A673 (cell line): Measurements from ENCODE around the gene ANKMY1. TPM values are rescaled to one million over a fixed set of nuclear protein-coding genes. Genes with fewer than 3 reads are reported as not detected.

ENCODE experiments used
- BruUV-seq: library from RNA; stranded (reverse); fragments of 400-500 nt; replicated peaks from 2 replicates; lab custom pipeline; 2021; lab: Mats Ljungman, UMichigan
- CTCF ChIA-PET: fragments of 300-600 bp; sonication (Branson Sonifier 250); formaldehyde crosslinking; loops from one replicate; lab custom pipeline; 2022; ENCODE audit warnings: antibody characterized with exemption; lab: Charles Lee
- POLR2A ChIA-PET: fragments of 300-600 bp; sonication (Branson Sonifier 250); formaldehyde crosslinking; loops from one replicate; lab custom pipeline; 2022; ENCODE audit warnings: antibody characterized with exemption; ENCODE audit not compliant: low non-redundant PET; lab: Charles Lee
- DNase-seq: peaks from one replicate; pipeline ENCODE4 v3.0.0-alpha.2; 2015; ENCODE audit warnings: low spot score
- H3K27ac ChIP-seq: fragments of 200-600 bp; sonication (generic); 2 replicates; pipeline ENCODE4 v1.5.1; 2016; ENCODE audit warnings: mixed run types, low read depth, mild to moderate bottlenecking, mixed read lengths, antibody characterized with exemption, low read length; ENCODE audit not compliant: poor library complexity, severe bottlenecking
- H3K27me3 ChIP-seq: fragments of 200-600 bp; sonication (generic); replicated peaks from 2 replicates; pipeline ENCODE4 v1.6.1; 2017; ENCODE audit warnings: mixed run types, low read depth, mild to moderate bottlenecking, mixed read lengths, antibody characterized with exemption, low read length; ENCODE audit not compliant: insufficient read depth, poor library complexity
- H3K36me3 ChIP-seq: fragments of 200-600 bp; sonication (generic); 2 replicates; pipeline ENCODE4 v1.6.1; 2016; ENCODE audit warnings: mixed run types, mild to moderate bottlenecking, mixed read lengths, antibody characterized with exemption, low read length; ENCODE audit not compliant: insufficient read depth, poor library complexity, severe bottlenecking
- H3K4me1 ChIP-seq: fragments of 200-600 bp; sonication (generic); 2 replicates; pipeline ENCODE4 v1.6.1; 2017; ENCODE audit warnings: mixed run types, mild to moderate bottlenecking, mixed read lengths, antibody characterized with exemption, low read length; ENCODE audit not compliant: insufficient read depth, poor library complexity, severe bottlenecking
- H3K4me3 ChIP-seq: fragments of 200-600 bp; sonication (generic); 2 replicates; pipeline ENCODE4 v1.5.1; 2016; ENCODE audit warnings: low read depth, mixed run types, mild to moderate bottlenecking, mixed read lengths, low read length; ENCODE audit not compliant: poor library complexity, severe bottlenecking
- H3K9me3 ChIP-seq: fragments of 200-600 bp; sonication (generic); 2 replicates; pipeline ENCODE4 v1.6.1; 2016; ENCODE audit warnings: mixed run types, low read depth, mild to moderate bottlenecking, mixed read lengths, antibody characterized with exemption, low read length; ENCODE audit not compliant: poor library complexity, severe bottlenecking
- CTCF ChIP-seq: fragments of 300-800, 200-600 bp; sonication (generic); conservative IDR thresholded peaks from 2 replicates; pipeline ENCODE4 v1.5.1; 2017; ENCODE audit warnings: low read depth, mild to moderate bottlenecking, antibody characterized with exemption, low read length, moderate library complexity, mixed read lengths
- EZH2 ChIP-seq: fragments of 200-600 bp; sonication (generic); IDR thresholded peaks from 2 replicates; pipeline ENCODE4 v1.6.1; 2017; ENCODE audit warnings: borderline replicate concordance, low read depth, mild to moderate bottlenecking, mixed read lengths, antibody characterized with exemption, low read length; ENCODE audit not compliant: poor library complexity, severe bottlenecking
- intact Hi-C: fragments of 100-400 bp; cut with micrococcal nuclease; formaldehyde crosslinking; loops from one replicate; pipeline ENCODE4 v1.10.0; 2022; ENCODE audit not compliant: unreplicated experiment
- total RNA-seq: library from RNA; stranded (reverse); gene quantifications from 2 replicates; pipeline ENCODE4 v1.2.3, GENCODE V29; 2021

ANKMY1 gene
- total RNA-seq, 1 experiment from 2014 or later, result 21.8 TPM

DNA sequence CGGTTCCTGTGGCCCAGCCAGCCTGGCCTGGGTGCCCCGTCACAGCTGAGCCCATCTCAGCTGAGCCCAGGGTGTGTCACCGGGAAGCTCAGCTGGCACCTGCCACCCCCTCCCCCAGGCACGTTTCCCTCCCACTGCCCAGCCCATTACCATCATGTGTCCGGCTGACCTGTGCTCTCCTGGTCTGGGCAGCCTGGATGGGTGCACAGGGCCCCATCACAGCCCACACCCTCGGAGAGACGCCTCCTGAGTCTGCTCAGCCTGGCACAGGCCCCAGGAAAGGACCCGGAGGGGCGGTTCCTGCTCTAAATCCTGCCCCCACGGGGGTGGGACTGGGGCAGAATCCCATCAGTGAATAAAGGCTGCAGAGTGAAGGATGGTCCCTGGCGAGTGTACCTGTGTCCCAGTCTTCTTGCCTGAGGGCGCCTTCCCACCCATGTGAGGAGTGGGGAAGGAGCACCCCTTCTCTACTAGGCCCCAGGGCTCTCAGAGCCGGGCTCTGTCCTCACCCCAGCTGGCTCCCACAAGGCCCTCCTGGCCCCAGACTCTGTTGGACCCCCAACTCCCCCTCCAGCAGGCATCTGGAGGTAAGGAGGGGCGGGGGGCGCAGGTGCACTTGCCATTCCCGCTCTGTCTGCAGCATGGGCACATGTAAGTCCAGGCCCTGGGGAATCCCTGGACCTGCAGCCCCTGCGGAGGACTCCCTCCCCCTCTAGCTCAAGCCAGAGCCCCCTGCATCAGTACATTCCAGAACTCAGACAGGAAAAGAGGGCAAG lies 101.2 kb downstream of the ANKMY1 start:
- Histone ChIP-seq H3K9me3 (no peaks in the 10 kb centered on the region), H3K27ac (no peak overlapping the region), H3K27me3 (peaks cover 7% of the 10 kb centered on the region), H3K36me3 (no peaks in the 10 kb centered on the region), H3K4me1 (no peaks in the 10 kb centered on the region), H3K4me3 (no peak overlapping the region)
- DNase-seq, result no peak
- TF ChIP-seq EZH2 (no peak), CTCF (no peak)
- no TSS peak for BruUV-seq
- intact Hi-C loops, result no loop called here
- POLR2A ChIA-PET, result no interaction called here
- CTCF ChIA-PET, result no interaction called here

GRCh38 chr2:240455647-240456446 lies 101.9 kb downstream of the ANKMY1 start:
- Histone ChIP-seq H3K4me1 (no peaks in the 10 kb centered on the region), H3K4me3 (no peak overlapping the region), H3K27me3 (peaks cover 7% of the 10 kb centered on the region), H3K27ac (no peak overlapping the region), H3K36me3 (no peaks in the 10 kb centered on the region), H3K9me3 (no peaks in the 10 kb centered on the region)
- TF ChIP-seq CTCF, result no peak
- no peak for TF ChIP-seq EZH2
- intact Hi-C loops, result no loop called here
- DNase-seq, result no peak
- POLR2A ChIA-PET, result no interaction called here
- CTCF ChIA-PET, result no interaction called here
- no TSS peak for BruUV-seq

DNA sequence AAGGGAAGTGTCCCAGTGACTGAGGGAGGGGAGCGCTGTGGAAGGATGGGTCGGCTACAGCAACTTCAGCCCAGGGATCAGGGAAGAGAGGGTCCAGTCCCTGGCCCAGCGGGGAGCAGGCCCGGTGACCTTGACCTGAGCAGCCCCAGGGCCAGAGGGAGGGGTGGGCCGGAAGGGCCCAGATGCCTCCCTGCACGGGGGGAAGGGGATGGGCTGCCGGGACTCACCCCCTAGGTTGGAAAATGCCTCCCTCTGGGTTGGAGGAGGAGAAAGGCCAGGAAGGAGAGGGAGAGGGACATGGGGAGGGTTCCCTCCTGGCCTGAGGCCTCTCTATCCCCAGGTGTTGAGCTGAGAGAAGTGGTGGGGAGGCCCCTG lies 102.5 kb downstream of the ANKMY1 start:
- Histone ChIP-seq H3K36me3 (no peaks in the 10 kb centered on the region), H3K9me3 (no peaks in the 10 kb centered on the region), H3K4me1 (no peaks in the 10 kb centered on the region), H3K27me3 (peaks cover 7% of the 10 kb centered on the region), H3K27ac (no peak overlapping the region), H3K4me3 (no peak overlapping the region)
- BruUV-seq, result no TSS peak
- DNase-seq, result no peak
- TF ChIP-seq EZH2, result no peak
- no peak for TF ChIP-seq CTCF
- intact Hi-C loops, result no loop called here
- ChIA-PET POLR2A (no interaction called here), CTCF (no interaction called here)
